Measurements from ENCODE around the gene CREM.
"Not testable (repeated sequence)": the region's sequence is repeated elsewhere in the genome, so short reads cannot be mapped to it uniquely, and the experiment has no call there.

Gene CREM

DNA sequence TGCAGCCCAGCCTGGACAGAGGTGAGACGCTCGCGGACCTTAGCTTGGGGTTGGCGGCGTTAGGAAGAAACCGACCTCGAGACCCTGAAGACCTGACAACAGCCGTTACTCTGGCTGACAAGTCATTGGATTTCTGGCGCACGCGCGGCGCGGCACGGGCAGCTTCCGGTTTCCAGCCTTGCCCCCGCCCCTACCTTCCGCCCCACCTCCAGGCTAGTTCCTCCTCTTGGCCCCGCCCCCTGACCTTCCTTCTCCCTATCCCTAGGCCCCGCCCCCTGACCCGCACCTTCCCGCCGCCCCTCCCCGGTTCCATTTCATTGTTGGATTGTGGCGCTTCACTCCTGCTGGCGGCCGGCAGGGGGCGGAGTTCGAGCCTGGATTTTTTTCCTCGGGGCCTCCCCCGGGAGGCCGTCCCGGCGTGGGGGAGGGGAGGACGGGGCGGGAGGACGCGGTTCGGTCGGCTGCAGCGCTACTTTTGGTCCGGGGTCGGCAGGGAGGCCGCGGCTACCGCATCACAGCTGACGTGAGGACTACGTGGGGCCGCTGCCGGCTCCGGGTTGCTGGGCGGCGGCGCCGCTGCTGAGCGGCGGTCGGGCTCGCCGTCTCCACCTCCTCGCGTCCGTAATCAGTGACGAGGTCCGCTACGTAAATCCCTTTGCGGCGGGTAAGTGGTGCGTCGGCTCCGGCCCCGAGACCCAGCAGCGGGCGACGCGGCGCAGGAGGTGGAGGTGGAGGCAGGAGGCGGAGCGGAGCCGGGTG lies at the start of gene CREM:
CREM (plus strand) TSS at position 317 of the 759 bp plus-strand sequence. CDS start 10,990 bp downstream, outside the sequence.
- no peak for FAIRE-seq

- no peak for FAIRE-seq
Measured at GRCh38 chr10:35079265-35079664, 47.4 kb upstream of the CREM start.

GRCh38 chr10:35079763-35080162 lies 46.9 kb upstream of the CREM start:
- no peak for FAIRE-seq

- FAIRE-seq: not testable (repeated sequence)
Measured at GRCh38 chr10:35080261-35080660, 46.4 kb upstream of the CREM start.

- FAIRE-seq: no peak
Measured at GRCh38 chr10:35083242-35083641, 43.4 kb upstream of the CREM start.

GRCh38 chr10:35089611-35090161 lies 37.0 kb upstream of the CREM start:
- FAIRE-seq: no peak

DNA sequence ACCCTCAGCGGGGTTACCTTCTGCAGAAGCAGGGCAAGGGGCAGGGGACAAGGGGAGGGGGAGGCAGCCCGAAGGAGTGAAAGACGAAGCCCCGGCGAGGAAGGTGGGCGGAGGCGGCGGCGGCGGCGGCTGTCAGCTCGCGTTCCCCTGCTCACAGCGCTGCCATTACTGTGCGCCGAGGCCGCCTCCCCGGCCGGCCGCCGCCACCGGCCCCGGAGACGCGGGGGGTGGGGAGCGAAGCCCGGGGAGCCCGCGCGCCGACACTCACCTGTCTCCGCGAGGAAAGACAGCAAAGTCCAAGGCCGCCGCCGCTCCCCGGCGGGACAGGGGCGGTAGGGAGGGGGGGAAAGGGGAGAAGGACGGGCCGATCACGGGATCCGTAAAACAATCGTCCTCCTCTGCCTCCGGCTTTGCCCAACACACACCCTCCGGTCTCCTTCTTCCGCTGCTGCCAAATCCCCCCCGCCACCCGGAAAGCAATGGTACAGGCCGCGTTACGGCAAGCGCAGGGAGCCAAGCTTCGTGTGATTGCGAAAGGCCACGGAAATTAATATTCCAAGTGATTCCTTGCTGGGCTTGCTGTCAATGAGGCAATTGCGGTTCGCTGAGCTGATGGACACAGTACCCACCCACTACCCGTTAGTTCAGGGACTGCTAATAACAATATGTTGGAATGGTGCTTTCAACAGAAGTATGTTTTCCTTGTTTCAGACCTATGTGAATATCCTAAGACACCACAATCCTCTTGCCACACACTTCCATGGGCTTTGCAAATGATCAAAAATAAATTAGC lies 36.3 kb upstream of the CREM start, which contains the start of gene CUL2:
CUL2 (minus strand) TSS at position 180 of the 793 bp plus-strand sequence. CDS start 19,024 bp downstream, outside the sequence.
- no peak for FAIRE-seq

DNA sequence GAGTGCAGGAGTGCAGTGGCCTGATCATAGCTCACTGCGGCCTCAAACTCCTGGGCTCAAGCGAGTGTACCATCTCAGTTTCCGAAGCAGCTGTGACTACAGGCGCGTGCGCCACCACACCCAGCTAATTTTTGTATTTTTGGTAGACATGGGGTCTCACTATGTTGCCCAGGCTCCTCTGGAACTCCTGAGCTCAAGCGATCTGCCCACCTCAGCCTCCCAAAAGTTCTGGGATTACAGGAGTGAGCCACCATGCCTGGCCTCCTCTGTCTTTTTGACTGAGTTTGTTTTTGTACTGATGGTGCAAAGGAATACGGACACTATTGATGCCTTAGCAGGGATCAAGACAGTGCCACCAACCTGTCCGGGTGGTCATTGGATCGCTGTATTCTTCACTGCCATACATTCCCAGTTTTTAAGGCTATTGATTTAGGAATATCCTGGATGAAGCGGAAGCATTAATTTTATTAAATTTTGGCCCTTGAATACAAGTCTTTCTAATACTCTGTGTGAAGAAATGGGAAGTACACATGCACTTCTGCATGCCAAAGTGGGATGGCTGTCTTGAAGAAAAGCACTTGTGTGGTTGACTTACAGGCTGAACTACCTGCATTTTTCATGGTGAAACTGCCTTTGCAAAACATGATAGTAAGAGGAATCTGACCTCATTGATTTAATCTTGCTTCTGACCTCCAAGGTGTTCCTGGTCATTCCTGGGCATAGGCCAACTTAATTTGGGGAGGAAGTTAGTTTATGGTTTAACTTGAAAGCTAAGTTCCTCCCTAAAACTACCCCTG lies 34.5 kb upstream of the CREM start:
- no peak for FAIRE-seq

DNA sequence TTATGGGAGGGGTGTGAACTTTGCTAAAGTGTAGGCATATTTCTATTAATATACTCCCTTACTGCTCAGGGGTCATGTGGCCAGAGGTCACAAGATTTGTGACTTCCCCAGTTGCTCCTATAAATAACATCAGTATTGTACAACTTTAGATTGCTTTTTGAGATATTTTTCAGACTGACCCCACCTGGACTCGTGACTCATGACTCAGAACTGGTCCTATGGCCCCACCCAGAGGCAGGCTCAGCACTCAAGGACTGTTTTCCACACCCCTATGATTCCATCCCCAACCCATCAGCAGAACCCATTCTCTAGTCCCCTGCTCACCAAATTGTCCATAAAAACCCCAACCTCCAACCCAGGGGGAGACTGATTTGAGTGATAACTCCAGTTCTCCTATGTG lies 33.8 kb upstream of the CREM start:
- FAIRE-seq: no peak

- FAIRE-seq: no peak
Measured at GRCh38 chr10:35096312-35096711, 30.3 kb upstream of the CREM start.

DNA sequence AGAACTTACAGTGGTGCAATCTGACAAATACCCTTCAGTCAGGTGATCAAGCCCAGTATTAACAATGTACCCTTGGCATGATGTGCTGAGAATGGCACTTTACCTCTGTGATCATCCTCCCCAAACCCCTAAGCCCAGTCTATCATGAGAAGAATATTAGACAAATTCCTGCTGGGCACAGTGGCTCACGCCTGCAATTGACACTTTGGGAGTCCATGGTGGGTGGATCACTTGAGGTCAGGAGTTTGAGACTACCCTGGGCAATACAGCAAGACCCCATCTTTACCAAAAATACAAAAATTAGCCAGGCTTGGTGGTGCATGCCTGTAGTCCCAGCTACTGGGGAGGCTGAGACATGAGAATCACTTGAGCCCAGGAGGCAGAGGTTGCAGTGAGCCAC lies 29.1 kb upstream of the CREM start:
- FAIRE-seq: no peak

DNA sequence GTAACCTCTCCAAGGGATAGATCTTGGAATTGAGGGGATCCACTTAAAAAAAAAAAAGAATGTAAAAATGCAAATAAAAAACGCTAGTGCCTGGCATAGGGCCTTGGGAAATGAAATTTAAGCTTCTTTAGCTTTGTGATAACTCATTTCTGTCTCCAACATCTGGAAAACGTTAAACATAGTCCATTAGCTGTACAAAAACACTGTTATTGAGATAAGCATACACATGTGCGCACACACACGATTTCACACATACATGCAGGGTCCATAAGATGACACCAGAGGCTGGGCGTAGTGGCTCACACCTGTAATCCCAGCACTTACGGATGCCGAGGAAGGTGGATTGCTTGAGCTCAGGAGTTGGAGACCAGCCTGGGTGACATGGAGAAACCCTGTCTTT lies 22.8 kb upstream of the CREM start:
- no peak for FAIRE-seq

DNA sequence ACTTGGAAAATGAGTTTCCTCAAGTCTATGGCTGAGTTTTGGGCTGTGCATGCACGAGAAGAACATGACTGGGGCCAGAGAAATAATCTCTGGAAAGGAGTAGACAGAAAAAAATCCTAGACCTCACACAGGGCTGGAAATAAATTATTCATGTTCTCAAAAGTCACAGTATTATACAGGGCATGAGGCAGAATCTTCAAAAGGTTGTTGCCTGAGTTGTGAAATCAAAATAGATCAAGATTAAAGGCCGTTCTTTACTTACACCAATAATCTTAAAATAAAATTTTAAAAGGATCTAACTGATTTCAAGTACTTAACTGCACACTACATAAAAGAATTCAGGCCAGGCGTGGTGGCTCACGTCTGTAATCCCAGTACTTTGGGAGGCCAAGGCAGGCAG lies 14.1 kb upstream of the CREM start:
- no peak for FAIRE-seq

DNA sequence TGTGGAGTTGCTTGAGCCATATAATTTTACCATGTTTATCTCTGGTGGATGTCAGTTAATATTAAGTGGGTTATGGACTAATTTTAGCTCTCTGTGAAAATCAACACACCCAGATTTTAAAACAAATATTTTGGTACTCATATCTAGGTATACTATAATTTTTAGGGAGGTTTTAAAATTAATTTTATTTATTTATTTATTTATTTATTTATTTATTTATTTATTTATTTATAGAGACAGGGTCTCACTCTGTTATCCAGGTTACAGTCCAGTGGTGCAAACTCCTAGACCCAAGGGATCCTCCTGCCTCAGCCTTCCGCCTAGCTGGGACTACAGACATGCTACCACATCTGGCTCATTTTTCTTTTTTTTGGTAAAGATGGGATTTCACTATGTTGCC lies 7.3 kb upstream of the CREM start:
- no peak for FAIRE-seq

DNA sequence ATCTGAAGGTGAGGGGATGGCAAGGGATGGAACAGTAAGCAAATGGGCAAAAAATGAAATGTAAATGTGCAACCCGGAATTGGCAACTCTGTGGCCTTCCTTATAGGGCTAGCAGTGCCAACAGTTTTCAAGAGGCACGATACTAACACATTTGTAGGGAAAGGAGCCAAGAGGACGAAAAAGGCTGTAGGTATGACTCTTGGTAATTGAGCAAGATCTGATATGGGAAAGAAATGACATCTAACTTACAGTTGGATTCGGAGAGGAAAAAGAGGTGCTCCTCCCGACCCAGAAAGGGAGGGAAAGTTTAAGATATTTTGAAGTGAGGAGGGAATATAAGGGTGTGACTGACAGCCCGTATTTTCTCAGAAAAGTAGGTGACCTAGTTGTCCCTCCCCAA lies 2.1 kb upstream of the CREM start:
- no peak for FAIRE-seq

GRCh38 chr10:35126062-35126529 lies 550 bp upstream of the CREM start:
- FAIRE-seq: no peak

- FAIRE-seq: no peak
Measured at GRCh38 chr10:35127289-35127891, 744 bp downstream of the CREM start.

DNA sequence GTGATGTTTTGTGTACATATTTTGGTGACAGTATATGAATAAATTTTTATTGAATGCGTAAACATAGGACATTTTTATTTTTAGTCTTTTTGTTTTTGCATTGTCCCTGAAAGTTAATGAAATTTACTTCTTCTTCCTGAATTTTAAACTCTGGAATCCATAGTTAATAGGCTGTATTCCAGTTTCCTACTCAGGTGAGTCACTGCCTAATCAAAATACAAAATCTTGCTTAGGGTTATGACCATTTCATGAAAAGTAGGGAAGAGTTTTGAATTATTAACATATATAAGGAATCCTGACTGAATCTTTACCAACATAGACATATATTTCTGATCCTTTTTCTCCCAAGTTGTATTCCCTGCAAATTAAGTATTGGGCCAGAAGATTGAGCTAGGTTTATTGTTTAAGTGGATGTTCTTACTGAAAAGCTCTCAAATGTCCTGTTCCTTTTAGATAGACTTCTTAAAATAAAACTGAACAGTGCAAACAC lies 2.6 kb downstream of the CREM start:
- no peak for FAIRE-seq

DNA sequence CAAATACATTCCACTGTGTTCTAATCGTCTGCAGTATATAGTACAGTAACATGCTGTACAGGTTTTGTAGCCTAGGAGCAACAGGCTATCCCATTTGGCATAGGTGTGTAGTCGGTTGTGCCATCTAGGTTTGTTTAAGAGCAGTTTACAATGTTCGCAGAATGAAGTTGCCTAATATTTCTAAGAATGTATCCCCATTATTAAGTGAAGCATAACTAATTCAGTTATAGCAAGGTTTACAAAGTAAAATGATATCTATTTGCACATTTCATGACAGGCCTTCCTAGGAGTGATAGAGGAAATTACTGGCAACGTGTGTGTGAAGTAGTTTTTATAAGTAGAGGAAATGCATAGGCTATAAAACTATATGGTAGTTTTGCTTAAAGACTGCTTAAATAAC lies 4.0 kb downstream of the CREM start:
- FAIRE-seq: no peak

GRCh38 chr10:35132727-35133126 lies 6.1 kb downstream of the CREM start:
- no peak for FAIRE-seq

DNA sequence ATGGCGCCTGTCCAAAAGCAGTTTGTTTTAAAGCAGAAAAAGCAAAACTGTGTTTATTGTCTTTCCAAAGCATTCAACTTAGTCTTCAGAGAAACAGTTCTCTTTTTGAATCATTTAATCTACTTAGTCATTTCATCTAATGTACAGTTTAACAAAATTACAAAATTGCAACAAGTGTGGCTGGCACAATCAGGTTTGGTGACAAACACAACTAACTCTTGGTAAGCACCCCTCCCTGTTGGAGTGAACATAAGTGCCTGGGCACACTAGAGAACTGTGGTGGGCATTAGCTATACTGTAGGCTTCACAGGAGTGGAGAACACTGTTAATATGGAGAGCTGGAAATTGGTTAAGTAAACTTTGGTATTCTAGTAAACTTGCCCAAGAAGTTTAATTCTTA lies 6.9 kb downstream of the CREM start:
- FAIRE-seq: no peak

DNA sequence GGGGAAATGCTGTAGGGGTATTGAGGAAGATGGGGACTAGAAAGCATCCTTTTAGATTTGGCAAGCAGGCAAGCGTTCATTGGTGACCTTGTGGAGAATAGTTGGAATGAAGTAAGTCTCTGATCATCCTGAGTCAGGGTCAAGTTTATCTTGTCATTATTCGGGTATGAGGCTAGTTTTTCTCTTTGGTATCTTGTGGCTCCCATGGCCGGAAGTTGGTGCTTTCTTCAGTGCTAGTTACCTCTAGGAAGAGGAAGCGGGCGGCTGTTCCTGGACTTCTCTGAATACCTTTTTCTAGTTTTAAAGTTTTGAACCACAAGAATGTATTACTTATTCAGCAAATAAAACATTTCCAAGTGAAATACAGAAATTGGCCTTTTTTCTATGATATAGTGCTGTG lies 9.2 kb downstream of the CREM start:
- no peak for FAIRE-seq

All from TTC549 (cell line).